Measurements from ENCODE around the gene GPR152.

The GPR152 gene

GRCh38 chr11:67463680-67464410 lies 11.3 kb upstream of the GPR152 start:
- peak; percentile 7 for DNase-seq

GRCh38 chr11:67463186-67463585 lies 10.7 kb upstream of the GPR152 start:
- no peak for DNase-seq

- DNase-seq, result no peak
Observed at GRCh38 chr11:67458266-67458665, 5.7 kb upstream of the GPR152 start.

GRCh38 chr11:67457453-67457852 lies 4.9 kb upstream of the GPR152 start:
- DNase-seq, result no peak

GRCh38 chr11:67456068-67456705 lies 3.7 kb upstream of the GPR152 start:
- no peak for DNase-seq

GRCh38 chr11:67455054-67455453 lies 2.5 kb upstream of the GPR152 start, which contains the start of gene CABP4:
Gene CABP4, plus strand, starts transcription at chr11:67455354. Its CDS starts 70 bp downstream, at chr11:67455424.
- DNase-seq, result no peak

- DNase-seq, result no peak
Observed at GRCh38 chr11:67453816-67454732, 1.5 kb upstream of the GPR152 start.

GRCh38 chr11:67451658-67451976 lies 912 bp downstream of the GPR152 start:
- DNase-seq, result no peak

GRCh38 chr11:67450796-67451657 lies 1.5 kb downstream of the GPR152 start:
- no peak for DNase-seq

GRCh38 chr11:67449116-67449844 lies 3.2 kb downstream of the GPR152 start:
- no peak for DNase-seq

- DNase-seq, result no peak
Observed at GRCh38 chr11:67448220-67448609, 4.3 kb downstream of the GPR152 start.

- no peak for DNase-seq
Observed at GRCh38 chr11:67445515-67445914, 7.0 kb downstream of the GPR152 start.

GRCh38 chr11:67442504-67443404 lies 9.8 kb downstream of the GPR152 start:
- DNase-seq, result peak; percentile 41

- no peak for DNase-seq
Observed at GRCh38 chr11:67441731-67442351, 10.7 kb downstream of the GPR152 start.

- no peak for DNase-seq
Observed at GRCh38 chr11:67441098-67441563, 11.4 kb downstream of the GPR152 start.

GRCh38 chr11:67440229-67441097 lies 12.1 kb downstream of the GPR152 start:
- DNase-seq, result no peak

GRCh38 chr11:67439321-67440228 lies 13.0 kb downstream of the GPR152 start:
- DNase-seq, result peak; percentile 56

All from OCI-M1 (cell line).